ENCODE measurements around the gene TTC21B.
"Not testable (repeated sequence)": the region's sequence is repeated elsewhere in the genome, so short reads cannot be mapped to it uniquely, and the experiment has no call there.

TTC21B gene

DNA sequence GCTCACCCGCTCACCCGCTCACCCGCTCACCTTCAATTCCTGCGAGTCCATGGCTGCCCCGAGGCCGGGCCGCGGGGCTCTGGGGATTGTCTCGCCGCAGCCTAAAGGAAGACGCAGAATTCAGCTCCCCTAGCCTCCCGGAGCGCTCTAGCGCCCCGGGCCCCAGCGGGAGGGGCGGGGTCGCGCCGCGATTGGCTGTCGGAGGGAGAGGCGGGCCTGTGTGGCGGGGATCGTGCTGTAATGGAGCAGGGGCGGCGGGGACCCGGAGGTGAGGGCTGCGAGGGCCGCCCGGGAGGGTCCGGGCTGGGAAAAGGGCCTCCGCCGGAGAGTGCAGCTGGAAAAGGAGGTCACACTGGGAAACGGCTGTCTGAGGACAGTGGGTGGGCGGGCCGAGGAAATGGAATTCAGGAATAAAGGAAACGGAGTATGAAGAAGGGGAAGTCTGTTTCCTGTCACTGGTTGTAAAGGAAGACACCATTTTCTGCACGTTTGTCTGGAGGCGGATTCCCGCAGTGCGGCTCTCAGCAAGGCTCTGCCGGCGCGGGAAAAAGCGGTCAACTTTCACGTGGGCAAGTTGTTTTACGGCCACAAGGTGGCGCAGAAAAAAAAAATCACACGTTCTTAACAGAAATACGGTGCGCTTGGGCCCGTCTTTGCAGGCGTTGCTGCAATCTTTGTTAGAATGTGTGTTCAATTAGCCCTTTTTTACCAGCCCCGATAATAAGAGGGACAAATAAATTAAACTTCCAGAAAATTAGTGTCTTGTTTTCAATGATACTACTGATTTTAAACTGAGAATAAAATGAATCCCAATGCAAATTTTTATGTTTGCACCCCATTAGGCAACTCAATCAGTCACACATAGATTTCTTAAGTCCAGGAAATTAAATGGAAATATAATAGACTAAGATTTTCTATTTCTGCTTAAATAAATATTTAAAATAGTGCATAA, at the start of gene TTC21B:
Gene TTC21B (minus strand): TSS at position 122 of the 952 bp plus-strand sequence. CDS start 71 bp downstream, at position 51.
- peak within 1 kb of the TSS; percentile 99 for H3K4me3 ChIP-seq (ENCODE audit: low read length)
- no peaks in the 10 kb centered on the region for H3K27me3 ChIP-seq (ENCODE audit: insufficient read depth, low read length)
- H2AFZ ChIP-seq (ENCODE audit: low read depth, low read length) = peak within 1 kb of the TSS; percentile 65
- H3K36me3 ChIP-seq (ENCODE audit: insufficient read depth, low read length) = peaks cover 6% of the 10 kb centered on the region
- no peaks in the 10 kb centered on the region for H3K9me3 ChIP-seq (ENCODE audit: low read length)
- peaks cover 10% of the 10 kb centered on the region for H3K4me1 ChIP-seq (ENCODE audit: insufficient read depth, low read length)

DNA sequence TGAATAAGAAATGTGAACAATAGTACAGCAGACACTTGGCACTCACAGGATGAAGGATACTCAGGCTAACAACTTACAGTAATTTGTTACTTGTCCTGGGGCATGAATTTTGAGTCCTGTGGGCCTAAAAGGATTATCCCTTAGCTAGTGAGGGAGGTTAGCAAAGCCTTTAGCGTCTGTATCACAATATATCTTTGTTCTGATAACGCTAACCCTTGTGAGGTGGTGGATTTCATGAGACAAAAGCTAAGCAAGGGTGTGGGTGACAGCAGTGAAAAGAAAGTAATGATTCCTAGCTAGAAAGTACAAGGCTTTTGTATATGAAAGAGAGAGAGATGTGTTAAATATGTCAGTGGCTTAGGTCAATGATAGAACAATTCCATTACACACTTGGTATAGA, 46.8 kb upstream of the TTC21B start:
- H3K36me3 ChIP-seq (ENCODE audit: insufficient read depth, low read length) = no peaks in the 10 kb centered on the region

GRCh38 chr2:165990846-165991245, 37.3 kb upstream of the TTC21B start:
- no peaks in the 10 kb centered on the region for H3K27me3 ChIP-seq (ENCODE audit: insufficient read depth, low read length)
- H3K4me3 ChIP-seq (ENCODE audit: low read length) = no peak overlapping the region
- H2AFZ ChIP-seq (ENCODE audit: low read depth, low read length) = no peak overlapping the region
- H3K9me3 ChIP-seq (ENCODE audit: low read length) = no peaks in the 10 kb centered on the region
- no peaks in the 10 kb centered on the region for H3K36me3 ChIP-seq (ENCODE audit: insufficient read depth, low read length)
- peaks cover 4% of the 10 kb centered on the region for H3K4me1 ChIP-seq (ENCODE audit: insufficient read depth, low read length)

More for the DNA sequence above, 46.8 kb upstream of the TTC21B start:
- H3K27me3 ChIP-seq (ENCODE audit: insufficient read depth, low read length) = no peaks in the 10 kb centered on the region
- peak overlapping the region; percentile 40 for H2AFZ ChIP-seq (ENCODE audit: low read depth, low read length)
- no peaks in the 10 kb centered on the region for H3K4me1 ChIP-seq (ENCODE audit: insufficient read depth, low read length)
- no peaks in the 10 kb centered on the region for H3K9me3 ChIP-seq (ENCODE audit: low read length)
- no peak overlapping the region for H3K4me3 ChIP-seq (ENCODE audit: low read length)

DNA sequence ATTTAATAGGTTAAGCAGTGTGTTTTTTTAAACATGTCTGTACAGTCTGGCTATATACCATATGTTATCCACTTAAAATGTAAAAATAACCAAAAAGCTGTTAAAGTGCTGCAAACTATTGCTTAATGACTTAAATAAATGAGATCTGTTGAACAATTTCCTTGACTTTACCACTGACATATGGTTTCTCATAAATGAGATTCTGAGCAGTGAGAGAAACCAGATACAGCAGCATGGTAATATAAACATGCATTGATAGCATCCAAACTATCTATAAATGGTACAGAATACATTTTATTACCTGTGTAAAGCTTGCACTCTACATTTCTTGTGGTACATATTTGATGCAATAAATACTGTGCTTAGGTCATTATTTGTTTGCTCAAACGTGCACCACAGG, 36.3 kb upstream of the TTC21B start:
- Histone ChIP-seq H2AFZ (ENCODE audit: low read depth, low read length) (no peak overlapping the region), H3K27me3 (ENCODE audit: insufficient read depth, low read length) (no peaks in the 10 kb centered on the region)

GRCh38 chr2:165985120-165985519, 31.5 kb upstream of the TTC21B start:
- no peak overlapping the region for H2AFZ ChIP-seq (ENCODE audit: low read depth, low read length)
- no peaks in the 10 kb centered on the region for H3K4me1 ChIP-seq (ENCODE audit: insufficient read depth, low read length)
- no peaks in the 10 kb centered on the region for H3K36me3 ChIP-seq (ENCODE audit: insufficient read depth, low read length)
- no peaks in the 10 kb centered on the region for H3K27me3 ChIP-seq (ENCODE audit: insufficient read depth, low read length)
- no peaks in the 10 kb centered on the region for H3K9me3 ChIP-seq (ENCODE audit: low read length)
- H3K4me3 ChIP-seq (ENCODE audit: low read length) = no peak overlapping the region

More for the DNA sequence above, 36.3 kb upstream of the TTC21B start:
- Histone ChIP-seq H3K4me3 (ENCODE audit: low read length) (no peak overlapping the region), H3K9me3 (ENCODE audit: low read length) (no peaks in the 10 kb centered on the region), H3K36me3 (ENCODE audit: insufficient read depth, low read length) (no peaks in the 10 kb centered on the region), H3K4me1 (ENCODE audit: insufficient read depth, low read length) (peaks cover 4% of the 10 kb centered on the region)

- H3K36me3 ChIP-seq (ENCODE audit: insufficient read depth, low read length); H3K9me3 ChIP-seq (ENCODE audit: low read length); H2AFZ ChIP-seq (ENCODE audit: low read depth, low read length); H3K4me3 ChIP-seq (ENCODE audit: low read length); H3K27me3 ChIP-seq (ENCODE audit: insufficient read depth, low read length); H3K4me1 ChIP-seq (ENCODE audit: insufficient read depth, low read length): not testable (repeated sequence)
Measured at GRCh38 chr2:165972161-165972560, 18.6 kb upstream of the TTC21B start.

DNA sequence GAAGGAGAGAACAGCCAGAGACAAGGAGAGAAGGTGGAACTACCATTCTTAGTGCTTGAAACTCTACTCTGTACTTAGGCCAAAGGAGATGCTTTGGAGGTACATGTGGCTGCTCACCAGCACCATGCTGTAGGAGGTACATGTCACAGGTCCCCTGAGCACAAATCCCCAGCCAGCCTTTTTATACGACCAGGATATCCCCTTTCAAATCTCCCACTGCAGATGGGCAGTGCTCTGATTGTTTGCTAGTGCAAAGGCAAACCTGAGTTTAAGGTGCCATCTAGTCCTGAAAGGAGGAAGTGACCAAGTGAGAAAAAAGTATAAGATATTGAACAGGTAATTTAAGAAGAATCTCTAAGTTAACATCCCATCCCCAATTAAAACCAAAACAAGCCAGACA, 17.1 kb upstream of the TTC21B start:
- H3K27me3 ChIP-seq (ENCODE audit: insufficient read depth, low read length) = no peaks in the 10 kb centered on the region
- no peaks in the 10 kb centered on the region for H3K36me3 ChIP-seq (ENCODE audit: insufficient read depth, low read length)
- H2AFZ ChIP-seq (ENCODE audit: low read depth, low read length) = no peak overlapping the region
- H3K4me3 ChIP-seq (ENCODE audit: low read length) = no peak overlapping the region
- no peaks in the 10 kb centered on the region for H3K4me1 ChIP-seq (ENCODE audit: insufficient read depth, low read length)
- H3K9me3 ChIP-seq (ENCODE audit: low read length) = no peaks in the 10 kb centered on the region

DNA sequence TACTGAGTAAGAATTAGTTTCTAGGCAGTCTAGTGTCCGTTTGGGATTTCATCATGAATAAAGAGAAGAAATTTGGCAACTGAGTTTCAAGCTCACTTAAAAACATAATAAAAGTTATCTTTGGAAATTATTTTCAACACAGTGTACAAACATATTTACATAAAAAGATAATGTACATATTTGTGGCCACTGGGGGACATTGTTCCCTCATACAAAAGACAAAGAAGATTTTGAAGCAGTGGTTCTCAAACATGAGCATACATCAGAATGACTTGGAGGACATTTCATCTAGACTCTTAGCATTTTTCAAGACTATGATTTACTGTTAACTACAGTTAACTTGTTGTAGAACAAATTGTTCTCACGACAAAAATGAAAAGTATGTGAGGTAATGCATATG, 15.7 kb upstream of the TTC21B start:
- no peaks in the 10 kb centered on the region for H3K36me3 ChIP-seq (ENCODE audit: insufficient read depth, low read length)
- peaks cover 4% of the 10 kb centered on the region for H3K4me1 ChIP-seq (ENCODE audit: insufficient read depth, low read length)
- no peaks in the 10 kb centered on the region for H3K27me3 ChIP-seq (ENCODE audit: insufficient read depth, low read length)
- no peak overlapping the region for H3K4me3 ChIP-seq (ENCODE audit: low read length)
- no peak overlapping the region for H2AFZ ChIP-seq (ENCODE audit: low read depth, low read length)
- H3K9me3 ChIP-seq (ENCODE audit: low read length) = no peaks in the 10 kb centered on the region

DNA sequence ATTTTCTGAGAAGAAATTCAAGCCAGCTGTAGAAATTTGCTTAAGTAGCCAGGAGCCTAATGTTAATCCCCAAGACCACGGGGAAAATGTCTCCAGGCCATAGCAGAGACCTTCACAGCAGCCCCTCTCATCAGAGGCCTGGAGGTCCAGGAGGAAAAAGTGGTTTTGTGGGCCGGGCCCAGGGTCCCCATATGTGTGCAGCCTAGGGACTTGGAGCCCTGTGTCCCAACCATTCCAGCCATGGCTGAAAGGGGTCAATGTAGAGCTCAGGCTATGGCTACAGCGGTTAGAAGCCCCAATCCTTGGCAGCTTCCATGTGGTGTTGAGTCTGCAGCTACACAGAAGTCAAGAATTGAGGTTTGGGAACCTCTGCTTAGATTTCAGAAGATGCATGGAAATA, 14.2 kb upstream of the TTC21B start:
- no peaks in the 10 kb centered on the region for H3K36me3 ChIP-seq (ENCODE audit: insufficient read depth, low read length)
- no peak overlapping the region for H2AFZ ChIP-seq (ENCODE audit: low read depth, low read length)
- no peaks in the 10 kb centered on the region for H3K9me3 ChIP-seq (ENCODE audit: low read length)
- H3K27me3 ChIP-seq (ENCODE audit: insufficient read depth, low read length) = no peaks in the 10 kb centered on the region
- no peak overlapping the region for H3K4me3 ChIP-seq (ENCODE audit: low read length)
- peaks cover 4% of the 10 kb centered on the region for H3K4me1 ChIP-seq (ENCODE audit: insufficient read depth, low read length)

DNA sequence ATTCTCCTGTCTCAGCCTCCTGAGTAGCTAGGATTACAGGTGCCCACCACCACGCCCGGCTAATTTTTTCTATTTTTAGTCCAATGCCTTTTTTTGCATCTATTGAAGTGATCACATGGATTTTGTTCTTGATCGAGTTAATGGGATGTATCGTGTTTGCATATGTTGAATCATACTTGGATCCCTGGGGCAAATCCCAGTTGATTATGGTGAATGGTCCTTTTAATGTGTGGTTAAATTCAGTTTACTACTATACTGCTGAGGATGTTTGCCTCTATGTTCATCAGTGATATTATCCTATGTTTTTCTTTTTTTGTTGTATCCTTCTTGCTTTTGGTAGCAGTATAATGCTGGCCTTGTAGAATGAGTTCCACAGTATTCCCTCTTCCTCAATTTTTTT, 8.2 kb upstream of the TTC21B start:
- Histone ChIP-seq H2AFZ (ENCODE audit: low read depth, low read length) (no peak overlapping the region), H3K27me3 (ENCODE audit: insufficient read depth, low read length) (no peaks in the 10 kb centered on the region), H3K9me3 (ENCODE audit: low read length) (no peaks in the 10 kb centered on the region), H3K36me3 (ENCODE audit: insufficient read depth, low read length) (no peaks in the 10 kb centered on the region), H3K4me1 (ENCODE audit: insufficient read depth, low read length) (peaks cover 4% of the 10 kb centered on the region), H3K4me3 (ENCODE audit: low read length) (no peak overlapping the region)

- Histone ChIP-seq H2AFZ (ENCODE audit: low read depth, low read length) (no peak overlapping the region), H3K4me1 (ENCODE audit: insufficient read depth, low read length) (peaks cover 1% of the 10 kb centered on the region), H3K4me3 (ENCODE audit: low read length) (no peak overlapping the region), H3K9me3 (ENCODE audit: low read length) (no peaks in the 10 kb centered on the region), H3K27me3 (ENCODE audit: insufficient read depth, low read length) (no peaks in the 10 kb centered on the region), H3K36me3 (ENCODE audit: insufficient read depth, low read length) (no peaks in the 10 kb centered on the region)
Measured at GRCh38 chr2:165959371-165959770, 5.8 kb upstream of the TTC21B start.

- Histone ChIP-seq H2AFZ (ENCODE audit: low read depth, low read length) (no peak overlapping the region), H3K36me3 (ENCODE audit: insufficient read depth, low read length) (no peaks in the 10 kb centered on the region), H3K9me3 (ENCODE audit: low read length) (no peaks in the 10 kb centered on the region), H3K4me3 (ENCODE audit: low read length) (no peak overlapping the region), H3K4me1 (ENCODE audit: insufficient read depth, low read length) (no peaks in the 10 kb centered on the region), H3K27me3 (ENCODE audit: insufficient read depth, low read length) (no peaks in the 10 kb centered on the region)
Measured at GRCh38 chr2:165958313-165958960, 4.9 kb upstream of the TTC21B start.

DNA sequence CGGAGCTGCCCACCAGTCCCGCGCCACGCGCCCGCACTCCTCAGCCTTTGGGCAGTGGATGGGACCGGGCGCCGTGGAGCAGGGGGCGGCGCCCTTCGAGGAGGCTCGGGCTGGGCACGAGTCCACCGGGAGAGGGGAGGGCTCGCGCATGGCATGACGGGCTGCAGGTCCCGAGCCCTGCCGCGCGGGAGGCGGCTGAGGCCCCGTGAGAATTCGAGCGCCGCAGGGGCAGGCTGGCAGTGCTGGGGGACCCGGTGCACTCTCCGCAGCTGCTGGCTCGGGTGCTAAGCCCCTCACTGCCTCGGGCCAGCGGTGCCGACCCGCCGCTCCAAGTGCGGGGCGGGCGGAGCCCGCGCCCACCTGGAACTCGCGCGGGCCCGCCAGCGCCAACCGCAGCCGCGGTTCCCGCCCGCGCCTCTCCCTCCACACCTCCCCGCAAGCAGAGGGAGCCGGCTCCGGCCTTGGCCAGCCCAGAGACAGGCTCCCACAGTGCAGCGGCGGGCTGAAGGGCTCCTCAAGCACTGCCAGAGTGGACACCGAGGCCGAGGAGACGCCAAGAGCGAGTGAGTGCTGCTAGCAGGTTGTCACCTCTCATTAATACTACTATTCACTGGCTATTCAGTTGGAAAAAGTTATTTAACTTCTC, 3.6 kb upstream of the TTC21B start:
- Histone ChIP-seq H3K36me3 (ENCODE audit: insufficient read depth, low read length) (no peaks in the 10 kb centered on the region), H3K9me3 (ENCODE audit: low read length) (no peaks in the 10 kb centered on the region), H2AFZ (ENCODE audit: low read depth, low read length) (no peak overlapping the region), H3K4me3 (ENCODE audit: low read length) (no peak overlapping the region), H3K27me3 (ENCODE audit: insufficient read depth, low read length) (no peaks in the 10 kb centered on the region), H3K4me1 (ENCODE audit: insufficient read depth, low read length) (peaks cover 7% of the 10 kb centered on the region)

Data from neuron (in vitro differentiated cells).